ENCODE measurements around the gene LENG8. TPM values are rescaled to one million over a fixed set of nuclear protein-coding genes. Genes with fewer than 3 reads are reported as not detected.
"Not testable (repeated sequence)": the region's sequence is repeated elsewhere in the genome, so short reads cannot be mapped to it uniquely, and the experiment has no call there.

LENG8 gene
- total RNA-seq, 1 donor from 2014 or later = 196 TPM

- peak; percentile 41 for TF ChIP-seq CTCF (conservative IDR thresholded peaks at IDR 0.05)
- not testable (repeated sequence) for H3K27ac Mint-ChIP-seq; H3K27me3 Mint-ChIP-seq; DNase-seq (ENCODE audit: extremely low spot score, unreplicated experiment); H3K9me3 Mint-ChIP-seq; H3K4me3 Mint-ChIP-seq
- Mint-ChIP-seq H3K36me3 (peaks cover 13% of the 10 kb centered on the region), H3K4me1 (ENCODE audit: unreplicated experiment) (peaks cover 22% of the 10 kb centered on the region)
Measured at GRCh38 chr19:54446349-54446748, 2.6 kb upstream of the LENG8 start.

DNA sequence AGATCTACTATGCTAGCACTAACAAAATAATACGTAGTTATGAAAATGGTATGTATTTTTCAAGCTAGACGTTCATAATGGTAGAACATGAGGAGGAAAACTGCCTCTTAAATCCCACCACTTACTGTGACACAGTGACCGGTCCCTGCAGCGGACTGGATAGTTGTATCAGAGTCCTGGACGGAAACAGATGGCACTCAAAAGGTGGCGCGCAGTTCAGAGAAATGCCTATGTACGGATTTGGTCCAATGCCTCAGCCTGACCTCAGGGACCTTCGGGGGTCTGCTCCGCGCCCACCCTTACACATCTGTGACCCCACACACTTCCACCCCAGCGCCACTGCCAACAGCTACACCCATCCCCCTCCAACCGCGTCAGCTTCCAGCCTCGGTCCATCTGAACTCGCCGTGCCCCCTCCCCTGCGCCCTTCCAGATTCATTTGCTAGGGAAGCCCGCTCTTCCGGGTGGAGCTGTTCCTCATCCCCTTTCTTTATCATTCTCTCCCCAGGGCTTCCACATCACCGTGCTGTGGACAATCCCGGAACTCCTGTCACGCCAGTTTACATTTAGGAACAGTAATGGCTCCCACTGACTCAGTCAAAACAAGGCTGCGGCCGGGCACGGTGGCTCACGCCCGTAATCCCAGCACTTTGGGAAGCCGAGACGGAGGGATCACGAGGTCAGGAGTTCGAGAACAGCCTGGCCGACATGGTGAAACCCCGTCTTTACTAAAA is 792 bp upstream of the LENG8 start:
- Mint-ChIP-seq H3K4me1 (ENCODE audit: unreplicated experiment) (peaks cover 22% of the 10 kb centered on the region), H3K9me3 (no peaks in the 10 kb centered on the region), H3K4me3 (peak overlapping the region; percentile 99), H3K36me3 (peaks cover 14% of the 10 kb centered on the region), H3K27me3 (peaks cover 2% of the 10 kb centered on the region), H3K27ac (peak overlapping the region; percentile 99)
- TF ChIP-seq CTCF (conservative IDR thresholded peaks at IDR 0.05) = peak; percentile 24
- no peak for DNase-seq (ENCODE audit: extremely low spot score, unreplicated experiment)

GRCh38 chr19:54449701-54450069 is 686 bp downstream of the LENG8 start:
- Mint-ChIP-seq H3K27ac (peak overlapping the region; percentile 99), H3K4me1 (ENCODE audit: unreplicated experiment) (peaks cover 22% of the 10 kb centered on the region), H3K9me3 (no peaks in the 10 kb centered on the region), H3K36me3 (peaks cover 14% of the 10 kb centered on the region), H3K4me3 (peak overlapping the region; percentile 99), H3K27me3 (peaks cover 2% of the 10 kb centered on the region)
- TF ChIP-seq CTCF (conservative IDR thresholded peaks at IDR 0.05) = no peak
- no peak for DNase-seq (ENCODE audit: extremely low spot score, unreplicated experiment)

GRCh38 chr19:54451331-54451871 is 2.4 kb downstream of the LENG8 start:
- no peaks in the 10 kb centered on the region for H3K9me3 Mint-ChIP-seq
- peak overlapping the region; percentile 99 for H3K4me3 Mint-ChIP-seq
- TF ChIP-seq CTCF (conservative IDR thresholded peaks at IDR 0.05) = no peak
- H3K36me3 Mint-ChIP-seq = peaks cover 14% of the 10 kb centered on the region
- H3K27me3 Mint-ChIP-seq = peaks cover 2% of the 10 kb centered on the region
- peak overlapping the region; percentile 99 for H3K27ac Mint-ChIP-seq
- peaks cover 22% of the 10 kb centered on the region for H3K4me1 Mint-ChIP-seq (ENCODE audit: unreplicated experiment)
- DNase-seq (ENCODE audit: extremely low spot score, unreplicated experiment) = no peak

- H3K36me3 Mint-ChIP-seq = peaks cover 14% of the 10 kb centered on the region
- peaks cover 2% of the 10 kb centered on the region for H3K27me3 Mint-ChIP-seq
- H3K27ac Mint-ChIP-seq = peak overlapping the region; percentile 99
- H3K4me1 Mint-ChIP-seq (ENCODE audit: unreplicated experiment) = peaks cover 20% of the 10 kb centered on the region
- no peak for TF ChIP-seq CTCF (conservative IDR thresholded peaks at IDR 0.05)
- H3K4me3 Mint-ChIP-seq = no peak overlapping the region
- no peak for DNase-seq (ENCODE audit: extremely low spot score, unreplicated experiment)
- H3K9me3 Mint-ChIP-seq = no peaks in the 10 kb centered on the region
Measured at GRCh38 chr19:54451997-54452396, 3.0 kb downstream of the LENG8 start.
